WI38 (cell line): ENCODE measurements around the gene TAF4B.
A peak's percentile ranks its signal among the peaks of the same experiment; 100 is the strongest.
"Not testable (repeated sequence)": the region's sequence is repeated elsewhere in the genome, so short reads cannot be mapped to it uniquely, and the experiment has no call there.

ENCODE experiments used
- H3K4me3 ChIP-seq: 2 replicates; pipeline ENCODE4 v1.5.1; 2011; ENCODE audit warnings: low read depth, mild to moderate bottlenecking, control low read depth, low read length
- TF ChIP-seq, protein P1 (sequence below): IDR thresholded peaks from 2 replicates; pipeline ENCODE4 v1.5.1; 2012; ENCODE audit warnings: low read depth, mild to moderate bottlenecking, control low read depth, low read length

Gene TAF4B

DNA sequence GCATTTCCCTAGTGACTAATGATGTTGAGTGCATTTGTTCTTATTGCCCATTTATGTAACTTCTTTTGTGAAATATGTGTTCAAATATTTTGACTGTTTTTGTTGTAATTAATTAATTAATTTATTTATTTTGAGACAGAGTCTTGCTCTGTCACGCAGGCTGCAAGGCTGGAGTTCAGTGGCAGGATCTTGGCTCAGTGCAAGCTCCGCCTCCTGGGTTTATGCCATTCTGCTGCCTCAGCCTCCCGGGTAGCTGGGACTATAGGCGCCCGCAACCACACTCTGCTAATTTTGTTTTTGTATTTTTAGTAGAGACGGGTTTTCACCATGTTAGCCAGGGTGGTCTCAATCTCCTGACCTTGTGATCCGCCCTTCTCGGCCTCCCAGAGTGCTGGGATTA lies 71.9 kb downstream of the TAF4B start:
- TF ChIP-seq, protein P1, sequence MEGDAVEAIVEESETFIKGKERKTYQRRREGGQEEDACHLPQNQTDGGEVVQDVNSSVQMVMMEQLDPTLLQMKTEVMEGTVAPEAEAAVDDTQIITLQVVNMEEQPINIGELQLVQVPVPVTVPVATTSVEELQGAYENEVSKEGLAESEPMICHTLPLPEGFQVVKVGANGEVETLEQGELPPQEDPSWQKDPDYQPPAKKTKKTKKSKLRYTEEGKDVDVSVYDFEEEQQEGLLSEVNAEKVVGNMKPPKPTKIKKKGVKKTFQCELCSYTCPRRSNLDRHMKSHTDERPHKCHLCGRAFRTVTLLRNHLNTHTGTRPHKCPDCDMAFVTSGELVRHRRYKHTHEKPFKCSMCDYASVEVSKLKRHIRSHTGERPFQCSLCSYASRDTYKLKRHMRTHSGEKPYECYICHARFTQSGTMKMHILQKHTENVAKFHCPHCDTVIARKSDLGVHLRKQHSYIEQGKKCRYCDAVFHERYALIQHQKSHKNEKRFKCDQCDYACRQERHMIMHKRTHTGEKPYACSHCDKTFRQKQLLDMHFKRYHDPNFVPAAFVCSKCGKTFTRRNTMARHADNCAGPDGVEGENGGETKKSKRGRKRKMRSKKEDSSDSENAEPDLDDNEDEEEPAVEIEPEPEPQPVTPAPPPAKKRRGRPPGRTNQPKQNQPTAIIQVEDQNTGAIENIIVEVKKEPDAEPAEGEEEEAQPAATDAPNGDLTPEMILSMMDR, result no peak
- H3K4me3 ChIP-seq, result no peak overlapping the region

GRCh38 chr18:26301681-26302080 lies 75.4 kb downstream of the TAF4B start:
- H3K4me3 ChIP-seq, result no peak overlapping the region
- TF ChIP-seq, protein P1, result no peak

- not testable (repeated sequence) for H3K4me3 ChIP-seq
Measured at GRCh38 chr18:26303222-26303621, 77.0 kb downstream of the TAF4B start.

DNA sequence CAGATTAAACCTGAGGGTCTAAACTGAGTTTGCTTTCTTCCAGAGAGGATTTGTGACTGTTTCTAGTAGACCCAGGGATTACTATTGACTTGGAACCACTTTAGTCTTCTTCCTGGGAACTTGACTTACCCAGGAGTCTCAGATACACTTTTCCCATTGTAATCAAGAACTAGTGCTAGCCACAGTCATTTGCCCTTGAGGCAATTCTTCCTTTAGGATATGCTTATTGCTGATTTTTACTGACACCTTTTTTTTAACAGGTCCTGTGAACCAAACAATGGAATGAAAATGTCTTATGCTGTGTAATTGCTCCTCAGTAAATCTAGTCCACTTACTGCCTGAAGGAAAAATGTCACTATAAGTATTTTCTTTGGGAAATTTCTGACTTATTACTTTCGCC lies 78.3 kb downstream of the TAF4B start:
- no peak overlapping the region for H3K4me3 ChIP-seq
- TF ChIP-seq, protein P1, result no peak

DNA sequence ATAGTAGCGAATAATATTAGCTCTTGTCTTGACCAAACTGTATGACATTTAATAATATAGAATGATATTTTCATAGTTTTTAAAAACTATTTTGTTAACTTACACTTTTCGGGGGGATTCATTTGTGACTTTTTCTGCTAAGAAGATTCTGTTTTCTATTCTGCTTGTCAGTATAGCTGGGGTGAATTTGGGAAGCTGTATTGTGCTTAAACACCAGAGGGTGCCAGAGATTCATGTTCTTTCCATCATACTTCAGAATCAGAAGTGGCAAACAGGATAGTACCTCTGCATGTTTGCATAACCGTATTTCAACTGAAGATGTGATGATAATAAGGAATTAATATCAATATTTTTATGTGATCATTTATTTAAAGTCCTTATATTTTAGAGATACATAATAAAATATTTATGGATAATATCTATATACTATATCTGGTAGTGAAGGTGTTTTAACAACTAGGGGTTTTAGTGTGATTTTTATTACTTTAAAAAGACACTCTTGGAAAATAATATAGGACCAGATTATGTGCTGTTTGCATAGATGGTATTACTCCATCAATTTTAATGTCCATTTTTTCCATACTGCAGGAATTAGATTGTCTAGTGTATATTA lies 81.0 kb downstream of the TAF4B start:
- no peak overlapping the region for H3K4me3 ChIP-seq
- TF ChIP-seq, protein P1, result 0 out of 2 replicates have a peak, but pooled peaks have one; percentile 6

GRCh38 chr18:26309281-26309680 lies 83.0 kb downstream of the TAF4B start:
- TF ChIP-seq, protein P1, result no peak
- no peak overlapping the region for H3K4me3 ChIP-seq

DNA sequence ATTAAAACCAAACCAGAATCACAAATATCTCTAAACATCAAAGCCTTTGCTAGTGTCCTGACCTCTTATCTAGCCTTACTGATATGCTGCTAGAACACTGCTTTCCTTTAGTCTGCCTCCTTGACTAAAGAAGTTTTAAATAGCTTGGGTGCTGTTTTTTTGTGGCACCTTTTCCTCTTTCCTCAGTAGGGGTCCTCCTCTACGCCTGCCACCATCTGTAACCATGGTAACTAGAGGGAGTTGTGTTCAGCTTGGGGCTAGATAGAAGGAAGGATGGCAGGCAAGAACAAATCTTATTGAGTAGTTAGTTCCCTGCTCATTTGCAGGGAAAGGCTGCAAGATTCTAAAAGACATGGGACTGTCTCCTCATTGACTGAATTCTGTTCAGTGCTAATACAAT lies 86.0 kb downstream of the TAF4B start:
- no peak overlapping the region for H3K4me3 ChIP-seq
- TF ChIP-seq, protein P1, result no peak

- H3K4me3 ChIP-seq, result no peak overlapping the region
- TF ChIP-seq, protein P1, result no peak
Measured at GRCh38 chr18:26317398-26317797, 91.2 kb downstream of the TAF4B start.
